ENCODE data around the gene DDX59. TPM values are rescaled to one million over a fixed set of nuclear protein-coding genes. Genes with fewer than 3 reads are reported as not detected.

DDX59 gene
- polyA plus RNA-seq, 1 donor from 2014 or later = 21.0 TPM

DNA sequence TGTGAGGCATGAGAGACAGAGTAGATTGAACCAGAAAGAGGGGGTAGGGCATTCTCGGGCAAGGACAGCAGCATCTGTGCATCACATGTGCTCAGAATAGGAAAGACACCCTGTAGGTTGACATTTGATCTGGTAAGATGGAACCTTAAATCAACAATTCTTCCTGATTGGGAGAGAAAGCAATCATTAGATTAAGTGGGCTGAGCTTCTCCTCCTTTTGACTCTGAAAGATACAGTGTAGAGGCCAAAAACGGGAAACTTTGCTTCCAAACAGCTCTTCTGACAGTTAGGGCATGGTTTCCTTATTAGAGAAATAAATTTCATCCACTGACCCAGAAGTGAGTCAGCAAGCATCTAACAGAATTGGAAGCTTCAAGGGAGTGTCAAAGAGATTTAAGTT lies 58.9 kb downstream of the DDX59 start:
- H3K27me3 ChIP-seq (ENCODE audit: insufficient read depth, low read depth, low read length) = no peaks in the 10 kb centered on the region
- no peak overlapping the region for H3K4me2 ChIP-seq (ENCODE audit: low read length)
- no peaks in the 10 kb centered on the region for H4K20me1 ChIP-seq (ENCODE audit: insufficient read depth)
- H3K36me3 ChIP-seq (ENCODE audit: insufficient read depth, low read length) = no peaks in the 10 kb centered on the region
- H2AFZ ChIP-seq (ENCODE audit: low read depth, low read length) = no peak overlapping the region
- H3K27ac ChIP-seq (ENCODE audit: low read length) = no peak overlapping the region
- H3K9me2 ChIP-seq (ENCODE audit: insufficient read depth, low read length) = no peaks in the 10 kb centered on the region
- H3K9ac ChIP-seq (ENCODE audit: low read length) = no peak overlapping the region
- no peak overlapping the region for H3K4me3 ChIP-seq (ENCODE audit: low read length)
- H3F3A ChIP-seq (ENCODE audit: insufficient read depth, low read length, poor library complexity, severe bottlenecking) = no peaks in the 10 kb centered on the region
- no peak for TF ChIP-seq RAD21 (conservative IDR thresholded peaks at IDR 0.05)
- H3K9me3 ChIP-seq (ENCODE audit: low read length) = no peaks in the 10 kb centered on the region
- no peaks in the 10 kb centered on the region for H3K79me2 ChIP-seq (replicated peaks; ENCODE audit: insufficient read depth, low read length)

DNA sequence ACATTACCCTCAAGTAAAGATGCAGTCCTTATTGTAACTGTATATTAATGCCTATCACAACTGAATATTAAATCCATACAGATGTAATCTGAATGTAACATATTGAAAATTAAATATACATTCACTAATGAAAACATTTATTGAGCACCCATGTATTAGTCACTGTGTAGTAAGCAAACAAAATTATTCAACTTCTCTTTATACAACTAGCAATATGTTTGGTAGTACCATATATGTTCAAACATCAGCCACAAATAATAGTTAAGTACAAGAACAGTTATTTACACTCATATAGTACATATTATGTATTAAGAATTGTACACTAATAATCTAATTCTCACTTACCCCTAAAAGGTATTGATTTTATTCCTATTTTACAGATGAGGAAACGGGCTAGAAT lies 67.1 kb downstream of the DDX59 start:
- H3K4me3 ChIP-seq (ENCODE audit: low read length) = no peak overlapping the region
- no peak overlapping the region for H3K9ac ChIP-seq (ENCODE audit: low read length)
- H2AFZ ChIP-seq (ENCODE audit: low read depth, low read length) = no peak overlapping the region
- H3F3A ChIP-seq (ENCODE audit: insufficient read depth, low read length, poor library complexity, severe bottlenecking) = no peaks in the 10 kb centered on the region
- H3K79me2 ChIP-seq (replicated peaks; ENCODE audit: insufficient read depth, low read length) = no peaks in the 10 kb centered on the region
- H3K27me3 ChIP-seq (ENCODE audit: insufficient read depth, low read depth, low read length) = no peaks in the 10 kb centered on the region
- no peaks in the 10 kb centered on the region for H4K20me1 ChIP-seq (ENCODE audit: insufficient read depth)
- no peaks in the 10 kb centered on the region for H3K9me3 ChIP-seq (ENCODE audit: low read length)
- no peaks in the 10 kb centered on the region for H3K9me2 ChIP-seq (ENCODE audit: insufficient read depth, low read length)
- H3K27ac ChIP-seq (ENCODE audit: low read length) = no peak overlapping the region
- H3K4me2 ChIP-seq (ENCODE audit: low read length) = no peak overlapping the region
- H3K36me3 ChIP-seq (ENCODE audit: insufficient read depth, low read length) = no peaks in the 10 kb centered on the region
- TF ChIP-seq, protein P1, sequence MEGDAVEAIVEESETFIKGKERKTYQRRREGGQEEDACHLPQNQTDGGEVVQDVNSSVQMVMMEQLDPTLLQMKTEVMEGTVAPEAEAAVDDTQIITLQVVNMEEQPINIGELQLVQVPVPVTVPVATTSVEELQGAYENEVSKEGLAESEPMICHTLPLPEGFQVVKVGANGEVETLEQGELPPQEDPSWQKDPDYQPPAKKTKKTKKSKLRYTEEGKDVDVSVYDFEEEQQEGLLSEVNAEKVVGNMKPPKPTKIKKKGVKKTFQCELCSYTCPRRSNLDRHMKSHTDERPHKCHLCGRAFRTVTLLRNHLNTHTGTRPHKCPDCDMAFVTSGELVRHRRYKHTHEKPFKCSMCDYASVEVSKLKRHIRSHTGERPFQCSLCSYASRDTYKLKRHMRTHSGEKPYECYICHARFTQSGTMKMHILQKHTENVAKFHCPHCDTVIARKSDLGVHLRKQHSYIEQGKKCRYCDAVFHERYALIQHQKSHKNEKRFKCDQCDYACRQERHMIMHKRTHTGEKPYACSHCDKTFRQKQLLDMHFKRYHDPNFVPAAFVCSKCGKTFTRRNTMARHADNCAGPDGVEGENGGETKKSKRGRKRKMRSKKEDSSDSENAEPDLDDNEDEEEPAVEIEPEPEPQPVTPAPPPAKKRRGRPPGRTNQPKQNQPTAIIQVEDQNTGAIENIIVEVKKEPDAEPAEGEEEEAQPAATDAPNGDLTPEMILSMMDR (IDR thresholded peaks at IDR 0.05; ENCODE audit: poor library complexity, severe bottlenecking) = no peak
- TF ChIP-seq, protein P2, sequence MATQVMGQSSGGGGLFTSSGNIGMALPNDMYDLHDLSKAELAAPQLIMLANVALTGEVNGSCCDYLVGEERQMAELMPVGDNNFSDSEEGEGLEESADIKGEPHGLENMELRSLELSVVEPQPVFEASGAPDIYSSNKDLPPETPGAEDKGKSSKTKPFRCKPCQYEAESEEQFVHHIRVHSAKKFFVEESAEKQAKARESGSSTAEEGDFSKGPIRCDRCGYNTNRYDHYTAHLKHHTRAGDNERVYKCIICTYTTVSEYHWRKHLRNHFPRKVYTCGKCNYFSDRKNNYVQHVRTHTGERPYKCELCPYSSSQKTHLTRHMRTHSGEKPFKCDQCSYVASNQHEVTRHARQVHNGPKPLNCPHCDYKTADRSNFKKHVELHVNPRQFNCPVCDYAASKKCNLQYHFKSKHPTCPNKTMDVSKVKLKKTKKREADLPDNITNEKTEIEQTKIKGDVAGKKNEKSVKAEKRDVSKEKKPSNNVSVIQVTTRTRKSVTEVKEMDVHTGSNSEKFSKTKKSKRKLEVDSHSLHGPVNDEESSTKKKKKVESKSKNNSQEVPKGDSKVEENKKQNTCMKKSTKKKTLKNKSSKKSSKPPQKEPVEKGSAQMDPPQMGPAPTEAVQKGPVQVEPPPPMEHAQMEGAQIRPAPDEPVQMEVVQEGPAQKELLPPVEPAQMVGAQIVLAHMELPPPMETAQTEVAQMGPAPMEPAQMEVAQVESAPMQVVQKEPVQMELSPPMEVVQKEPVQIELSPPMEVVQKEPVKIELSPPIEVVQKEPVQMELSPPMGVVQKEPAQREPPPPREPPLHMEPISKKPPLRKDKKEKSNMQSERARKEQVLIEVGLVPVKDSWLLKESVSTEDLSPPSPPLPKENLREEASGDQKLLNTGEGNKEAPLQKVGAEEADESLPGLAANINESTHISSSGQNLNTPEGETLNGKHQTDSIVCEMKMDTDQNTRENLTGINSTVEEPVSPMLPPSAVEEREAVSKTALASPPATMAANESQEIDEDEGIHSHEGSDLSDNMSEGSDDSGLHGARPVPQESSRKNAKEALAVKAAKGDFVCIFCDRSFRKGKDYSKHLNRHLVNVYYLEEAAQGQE (IDR thresholded peaks at IDR 0.05; ENCODE audit: borderline replicate concordance) = no peak

Other genes starting within 250 kb of the DDX59 start
- 0.46 and 0.69 TPM in 2 replicates for gene KIF14, start 49.2 kb downstream of the DDX59 start, polyA plus RNA-seq
- 49.2 and 52.7 TPM in 2 replicates for gene CAMSAP2, start 69.0 kb upstream of the DDX59 start, polyA plus RNA-seq
- gene GPR25, start 203.1 kb upstream of the DDX59 start, polyA plus RNA-seq = not detected in 2 replicates
- 1.3 and 3.1 TPM in 2 replicates for gene INAVA, start 225.0 kb upstream of the DDX59 start, polyA plus RNA-seq